Dermis lymphatic vessel endothelial cell (primary cell): ENCODE data around the gene STBD1. TPM values are rescaled to one million over a fixed set of nuclear protein-coding genes. Genes with fewer than 3 reads are reported as not detected.

Experiments used
- total RNA-seq: library from RNA; depleted of rRNA; stranded (reverse); fragments of >200 nt; gene quantifications from 2 replicates; pipeline ENCODE4 v1.2.1, GENCODE V29; 2014

STBD1 gene
- total RNA-seq, result 0.98 and 2.0 TPM in 2 replicates

DNA sequence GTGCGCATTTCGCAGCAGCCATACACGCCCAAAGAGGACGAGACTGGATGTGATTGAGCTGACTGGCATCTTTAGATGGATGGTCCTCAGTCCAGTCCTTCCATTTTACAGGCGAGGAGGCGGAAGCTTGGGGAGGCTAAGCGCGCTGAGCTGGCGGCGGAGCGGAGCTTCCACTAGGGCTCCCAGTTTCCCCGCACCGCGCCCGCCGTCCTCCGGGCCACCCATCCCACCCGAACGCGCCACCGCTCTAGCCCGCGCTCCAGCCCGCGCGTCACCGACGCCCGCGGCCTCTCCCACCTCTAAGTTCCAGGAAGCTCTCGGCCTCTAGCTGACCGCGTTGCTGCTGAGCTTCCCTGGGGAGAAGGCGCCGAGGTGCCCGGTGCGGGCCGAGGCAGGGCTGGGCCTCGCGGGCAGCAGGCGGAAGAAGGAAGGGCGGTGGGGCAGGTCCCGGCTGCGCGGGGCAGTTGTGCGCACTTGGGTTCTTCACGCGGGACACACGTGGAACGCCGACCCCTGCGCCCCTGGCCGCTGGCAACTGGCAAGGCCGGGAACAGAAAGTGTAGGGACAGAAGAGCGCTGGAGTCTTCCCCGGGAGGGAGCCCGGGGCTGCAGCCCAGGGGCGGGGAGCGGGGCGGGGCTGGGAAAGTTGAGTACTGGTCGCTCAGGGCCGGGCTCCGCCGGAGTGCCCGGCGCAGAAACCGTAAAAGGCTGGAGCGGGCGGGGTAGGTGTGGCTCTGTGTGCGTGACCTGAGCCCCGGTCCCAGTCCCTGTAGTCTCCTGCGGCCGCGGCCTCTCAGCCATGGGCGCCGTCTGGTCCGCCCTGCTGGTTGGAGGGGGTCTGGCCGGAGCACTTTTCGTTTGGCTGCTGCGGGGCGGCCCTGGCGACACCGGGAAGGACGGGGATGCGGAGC lies at the start of gene STBD1:
Gene STBD1, plus strand, starts transcription at position 763 of the 911 bp plus-strand sequence. Its CDS starts 37 bp downstream, at position 800.

Other genes starting within 250 kb of the STBD1 start
- not detected in 2 replicates for gene ART3, start 232.0 kb upstream of the STBD1 start, total RNA-seq
- gene NUP54, start 158.3 kb upstream of the STBD1 start, total RNA-seq, result 43.7 and 53.5 TPM in 2 replicates
- gene SCARB2, start 92.9 kb upstream of the STBD1 start, total RNA-seq, result 202 and 274 TPM in 2 replicates
- gene FAM47E, start 55.0 kb upstream of the STBD1 start, total RNA-seq, result 0.17 and 0.22 TPM in 2 replicates
- gene CCDC158, start 114.4 kb downstream of the STBD1 start, total RNA-seq, result not detected in 2 replicates
- gene SHROOM3, start 128.5 kb downstream of the STBD1 start, total RNA-seq, result 0.17 and 0.22 TPM in 2 replicates